CD4-positive, alpha-beta T cell treated with Interleukin-6 at 100 ng/mL for 8 hours (primary cell): ENCODE measurements around the gene SIX2.
A peak's percentile ranks its signal among the peaks of the same experiment; 100 is the strongest.

Source experiments
- DNase-seq: peaks from one replicate; pipeline ENCODE4 v3.0.0-alpha.2; 2020; ENCODE audit warnings: mixed read lengths, low spot score

SIX2 gene

GRCh38 chr2:44967056-44967455 lies 42.2 kb downstream of the SIX2 start:
- DNase-seq: no peak

DNA sequence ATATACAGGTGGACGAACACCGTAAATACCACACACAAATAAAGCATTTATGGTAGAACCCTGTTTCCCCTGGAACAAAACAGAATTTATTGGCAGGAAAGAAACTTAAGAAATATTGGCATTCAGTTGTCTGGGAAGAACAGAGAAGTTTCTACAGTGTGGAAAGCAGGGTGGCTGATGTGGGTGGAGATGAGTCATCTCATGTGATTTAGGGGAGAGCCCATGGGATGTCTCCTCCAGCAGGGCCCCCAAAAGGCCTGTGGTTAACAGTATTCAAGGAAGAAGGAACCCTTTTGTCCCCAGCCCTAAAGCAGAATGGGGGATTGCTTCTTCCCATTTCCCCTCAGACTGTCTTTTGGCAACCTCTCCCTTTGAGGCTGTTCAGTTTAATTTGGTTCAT lies 43.6 kb downstream of the SIX2 start:
- DNase-seq: no peak

DNA sequence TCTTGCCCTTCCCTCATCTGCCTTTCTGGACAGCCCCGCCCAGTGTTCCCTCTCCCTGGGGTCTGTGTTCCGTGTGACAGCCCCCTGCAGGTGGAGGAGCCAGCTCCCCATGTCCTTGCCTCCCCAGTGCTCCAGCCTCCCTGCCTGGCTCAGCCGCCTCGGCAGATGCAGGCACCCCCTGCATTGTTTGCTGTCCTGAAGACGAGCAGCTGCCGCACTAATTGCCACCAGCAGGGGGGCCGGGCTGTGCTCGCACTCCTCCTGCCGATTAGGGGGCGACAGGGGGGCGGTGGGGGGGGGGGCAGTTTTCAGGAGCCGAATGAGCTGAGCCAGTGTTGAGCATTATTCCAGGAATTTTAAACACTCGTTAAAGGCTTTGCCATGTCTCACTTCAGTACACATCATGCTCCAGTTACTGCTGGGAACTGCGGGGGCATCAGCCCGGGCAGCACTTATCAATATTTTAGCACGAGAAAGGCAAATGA lies 44.5 kb downstream of the SIX2 start:
- DNase-seq: no peak

DNA sequence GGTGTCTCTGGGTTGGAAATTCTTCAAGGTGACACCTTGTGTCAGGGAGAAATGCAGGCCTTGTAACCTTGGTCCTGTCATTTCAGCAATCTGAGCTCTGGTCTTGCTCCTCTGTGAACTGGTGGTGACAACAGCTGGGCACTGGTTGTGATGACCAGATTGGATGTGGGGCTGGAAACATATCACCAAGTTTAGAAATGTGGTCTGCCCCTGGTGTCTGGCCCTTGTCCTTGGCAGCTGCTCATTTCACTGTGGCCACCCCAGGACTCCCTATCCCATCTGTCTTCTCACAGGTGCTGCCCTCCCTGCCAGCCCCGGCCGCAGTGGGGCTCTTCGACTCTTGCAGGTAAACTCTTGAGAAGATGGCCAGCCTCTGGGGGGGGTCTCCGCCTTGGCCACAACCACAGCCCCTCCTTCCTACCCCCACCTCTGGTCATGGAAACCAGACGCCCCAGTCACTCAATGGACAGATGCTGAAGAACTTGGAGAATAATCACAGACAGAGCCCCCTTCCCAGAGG lies 47.0 kb downstream of the SIX2 start:
- no peak for DNase-seq

DNA sequence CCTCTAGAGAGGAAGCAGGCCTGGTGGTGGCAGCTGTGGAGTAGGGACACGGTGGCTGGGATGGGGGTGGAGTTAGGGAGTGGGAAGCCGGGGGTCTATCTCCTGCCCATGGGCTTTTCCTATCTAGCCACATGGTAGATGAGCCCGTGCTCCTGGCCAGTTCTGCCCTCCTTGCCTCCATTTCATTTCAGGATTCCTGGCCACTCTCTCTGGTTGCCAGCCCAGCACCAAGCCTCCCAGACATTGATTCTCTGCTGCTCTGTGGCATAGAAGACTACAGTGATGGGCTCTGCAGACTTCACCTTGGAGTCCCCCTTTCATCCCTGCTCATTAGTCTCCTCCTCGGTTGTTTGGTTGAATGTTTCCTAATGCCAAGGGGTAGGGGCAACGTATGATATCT lies 48.4 kb downstream of the SIX2 start:
- no peak for DNase-seq

DNA sequence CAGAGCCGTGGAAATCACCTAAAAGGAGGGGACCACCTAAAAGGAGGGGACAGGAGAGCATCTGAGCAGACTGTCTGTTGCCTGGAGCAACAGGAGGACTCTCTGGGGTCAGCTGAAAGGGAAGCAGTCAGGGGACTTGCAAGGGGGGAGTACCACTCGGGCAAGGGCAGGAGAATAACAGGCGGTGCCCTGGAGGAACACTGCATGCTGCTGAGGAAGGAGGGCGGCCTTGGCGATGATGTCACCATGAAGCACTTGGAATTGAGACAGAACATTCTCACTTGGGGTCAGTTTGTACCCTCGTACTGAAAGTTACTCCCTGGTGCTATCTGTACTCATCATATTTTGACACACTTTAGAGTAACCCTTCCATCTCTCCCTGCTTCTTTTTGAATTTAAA lies 49.4 kb downstream of the SIX2 start:
- no peak for DNase-seq

- no peak for DNase-seq
Observed at GRCh38 chr2:44957656-44958327, 51.5 kb downstream of the SIX2 start.

DNA sequence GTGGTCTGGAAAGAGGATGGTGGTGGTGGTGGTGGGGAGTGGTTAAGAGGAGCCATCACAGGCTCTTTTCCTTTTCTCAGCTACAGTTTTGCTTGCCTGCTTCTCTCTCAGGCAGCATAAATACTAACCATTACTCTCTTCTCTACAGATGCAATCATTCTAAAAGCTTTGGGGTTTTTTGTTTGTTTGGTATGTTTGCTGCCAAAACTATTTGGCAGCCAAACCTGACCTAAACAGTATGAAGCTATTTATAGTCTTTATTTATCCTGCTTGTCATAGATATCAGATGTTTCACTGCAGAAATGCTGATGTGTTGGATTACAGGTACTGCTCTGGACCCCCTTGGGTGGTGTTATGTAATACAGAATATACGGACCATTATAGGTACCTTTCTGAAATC lies 52.4 kb downstream of the SIX2 start:
- no peak for DNase-seq

GRCh38 chr2:44955593-44956392 lies 53.5 kb downstream of the SIX2 start:
- peak; percentile 55 for DNase-seq
